Prostate gland (tissue), 1 donor: ENCODE data around the gene IFNL3.

Experiments
- POLR2A ChIP-seq: fragments of 450-650 bp; IDR thresholded peaks from one replicate; pipeline ENCODE4 v1.6.1; 2016; ENCODE audit warnings: antibody characterized with exemption, mild to moderate bottlenecking
- POLR2AphosphoS5 ChIP-seq: sonication (generic); formaldehyde crosslinking; IDR thresholded peaks from one replicate; pipeline ENCODE4 v1.6.1; 2017; ENCODE audit warnings: antibody characterized with exemption

- TF ChIP-seq POLR2AphosphoS5: no peak
- no peak for TF ChIP-seq POLR2A
These were observed 5.9 kb downstream of the IFNL3 start for GRCh38 chr19:39238944-39239343.
